ENCODE data around the gene MMAA.
"Not testable (repeated sequence)": the region's sequence is repeated elsewhere in the genome, so short reads cannot be mapped to it uniquely, and the experiment has no call there.

MMAA gene

GRCh38 chr4:145605941-145606340, 13.2 kb upstream of the MMAA start:
- FAIRE-seq (no peak), DNase-seq (ENCODE audit: insufficient read length, low spot score) (no peak)
- TF ChIP-seq SPI1 (IDR thresholded peaks at IDR 0.05; ENCODE audit: low read depth, low read length) (no peak), POLR2AphosphoS5 (IDR thresholded peaks at IDR 0.05; ENCODE audit: low read depth, low read length) (no peak), POLR2A (IDR thresholded peaks at IDR 0.05; ENCODE audit: low read depth, low read length) (no peak), POU2F2 (IDR thresholded peaks at IDR 0.05; ENCODE audit: low read depth, low read length) (no peak), PAX5 (IDR thresholded peaks at IDR 0.05; ENCODE audit: insufficient read depth, low read length, severe bottlenecking) (no peak), TAF1 (IDR thresholded peaks at IDR 0.05; ENCODE audit: low read depth, low read length) (no peak)

GRCh38 chr4:145609481-145610427, 9.4 kb upstream of the MMAA start:
- DNase-seq (ENCODE audit: insufficient read length, low spot score) (no peak), FAIRE-seq (peak; percentile 96)
- no peak for TF ChIP-seq TAF1 (IDR thresholded peaks at IDR 0.05; ENCODE audit: low read depth, low read length)
- no peak for TF ChIP-seq SPI1 (IDR thresholded peaks at IDR 0.05; ENCODE audit: low read depth, low read length)
- TF ChIP-seq POU2F2 (IDR thresholded peaks at IDR 0.05; ENCODE audit: low read depth, low read length), result no peak
- TF ChIP-seq POLR2AphosphoS5 (IDR thresholded peaks at IDR 0.05; ENCODE audit: low read depth, low read length), result no peak
- TF ChIP-seq PAX5 (IDR thresholded peaks at IDR 0.05; ENCODE audit: insufficient read depth, low read length, severe bottlenecking), result no peak
- no peak for TF ChIP-seq POLR2A (IDR thresholded peaks at IDR 0.05; ENCODE audit: low read depth, low read length)

- no peak for DNase-seq (ENCODE audit: insufficient read length, low spot score)
- TF ChIP-seq SPI1 (IDR thresholded peaks at IDR 0.05; ENCODE audit: low read depth, low read length), result no peak
- TF ChIP-seq PAX5 (IDR thresholded peaks at IDR 0.05; ENCODE audit: insufficient read depth, low read length, severe bottlenecking), result no peak
- TF ChIP-seq POU2F2 (IDR thresholded peaks at IDR 0.05; ENCODE audit: low read depth, low read length), result no peak
- no peak for TF ChIP-seq POLR2A (IDR thresholded peaks at IDR 0.05; ENCODE audit: low read depth, low read length)
- no peak for TF ChIP-seq TAF1 (IDR thresholded peaks at IDR 0.05; ENCODE audit: low read depth, low read length)
- TF ChIP-seq POLR2AphosphoS5 (IDR thresholded peaks at IDR 0.05; ENCODE audit: low read depth, low read length), result no peak
- no peak for FAIRE-seq
Measured at GRCh38 chr4:145613566-145614232, 5.5 kb upstream of the MMAA start.

DNA sequence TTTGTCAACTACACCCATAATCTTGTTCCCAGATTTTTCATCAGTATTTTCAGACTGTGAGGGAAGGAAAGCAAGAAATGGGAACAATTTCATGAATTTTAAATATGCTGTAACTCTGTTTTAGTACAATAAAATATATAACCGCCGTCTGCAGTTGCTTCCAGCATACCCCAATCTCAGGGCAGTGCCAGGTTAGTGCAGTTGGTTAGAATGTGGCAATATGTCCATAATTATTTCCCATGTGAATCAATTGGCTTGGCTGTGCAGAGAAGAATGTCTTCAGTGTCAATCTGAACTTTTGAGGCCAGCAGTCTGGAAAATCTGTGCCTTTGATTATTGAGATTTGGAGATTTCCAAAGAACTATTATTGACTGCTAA, 5.0 kb upstream of the MMAA start:
- DNase-seq (ENCODE audit: insufficient read length, low spot score), result no peak
- TF ChIP-seq POU2F2 (IDR thresholded peaks at IDR 0.05; ENCODE audit: low read depth, low read length) (no peak), POLR2A (IDR thresholded peaks at IDR 0.05; ENCODE audit: low read depth, low read length) (no peak), SPI1 (IDR thresholded peaks at IDR 0.05; ENCODE audit: low read depth, low read length) (no peak), POLR2AphosphoS5 (IDR thresholded peaks at IDR 0.05; ENCODE audit: low read depth, low read length) (no peak), TAF1 (IDR thresholded peaks at IDR 0.05; ENCODE audit: low read depth, low read length) (no peak), PAX5 (IDR thresholded peaks at IDR 0.05; ENCODE audit: insufficient read depth, low read length, severe bottlenecking) (no peak)
- FAIRE-seq, result no peak

- no peak for FAIRE-seq
- TF ChIP-seq SPI1 (IDR thresholded peaks at IDR 0.05; ENCODE audit: low read depth, low read length) (no peak), POU2F2 (IDR thresholded peaks at IDR 0.05; ENCODE audit: low read depth, low read length) (no peak), TAF1 (IDR thresholded peaks at IDR 0.05; ENCODE audit: low read depth, low read length) (no peak), PAX5 (IDR thresholded peaks at IDR 0.05; ENCODE audit: insufficient read depth, low read length, severe bottlenecking) (no peak)
Measured at GRCh38 chr4:145618210-145618931, 814 bp upstream of the MMAA start.

GRCh38 chr4:145619639-145619996, 433 bp downstream of the MMAA start:
- TF ChIP-seq POU2F2 (IDR thresholded peaks at IDR 0.05; ENCODE audit: low read depth, low read length) (no peak), SPI1 (IDR thresholded peaks at IDR 0.05; ENCODE audit: low read depth, low read length) (no peak), POLR2A (IDR thresholded peaks at IDR 0.05; ENCODE audit: low read depth, low read length) (no peak), POLR2AphosphoS5 (IDR thresholded peaks at IDR 0.05; ENCODE audit: low read depth, low read length) (no peak), TAF1 (IDR thresholded peaks at IDR 0.05; ENCODE audit: low read depth, low read length) (no peak), PAX5 (IDR thresholded peaks at IDR 0.05; ENCODE audit: insufficient read depth, low read length, severe bottlenecking) (no peak)
- DNase-seq (ENCODE audit: insufficient read length, low spot score), result no peak
- no peak for FAIRE-seq

More at GRCh38 chr4:145618210-145618931, 814 bp upstream of the MMAA start:
- DNase-seq (ENCODE audit: insufficient read length, low spot score), result no peak

- not testable (repeated sequence) for FAIRE-seq; DNase-seq (ENCODE audit: insufficient read length, low spot score)
Measured at GRCh38 chr4:145622067-145622466, 2.9 kb downstream of the MMAA start.

- DNase-seq (ENCODE audit: insufficient read length, low spot score) (no peak), FAIRE-seq (peak; percentile 80)
- TF ChIP-seq TAF1 (IDR thresholded peaks at IDR 0.05; ENCODE audit: low read depth, low read length), result no peak
- TF ChIP-seq POLR2AphosphoS5 (IDR thresholded peaks at IDR 0.05; ENCODE audit: low read depth, low read length), result no peak
- TF ChIP-seq POLR2A (IDR thresholded peaks at IDR 0.05; ENCODE audit: low read depth, low read length), result no peak
- TF ChIP-seq PAX5 (IDR thresholded peaks at IDR 0.05; ENCODE audit: insufficient read depth, low read length, severe bottlenecking), result no peak
- no peak for TF ChIP-seq POU2F2 (IDR thresholded peaks at IDR 0.05; ENCODE audit: low read depth, low read length)
- no peak for TF ChIP-seq SPI1 (IDR thresholded peaks at IDR 0.05; ENCODE audit: low read depth, low read length)
Measured at GRCh38 chr4:145623831-145624230, 4.6 kb downstream of the MMAA start.

All from GM12891 (cell line).